Iris pigment epithelial cell (primary cell): ENCODE data around the gene ARHGAP26.
A peak's percentile ranks its signal among the peaks of the same experiment; 100 is the strongest.

Experiments
- DNase-seq: peaks from one replicate; pipeline ENCODE4 v3.0.0-alpha.2; 2011; ENCODE audit warnings: low read depth

The ARHGAP26 gene

DNA sequence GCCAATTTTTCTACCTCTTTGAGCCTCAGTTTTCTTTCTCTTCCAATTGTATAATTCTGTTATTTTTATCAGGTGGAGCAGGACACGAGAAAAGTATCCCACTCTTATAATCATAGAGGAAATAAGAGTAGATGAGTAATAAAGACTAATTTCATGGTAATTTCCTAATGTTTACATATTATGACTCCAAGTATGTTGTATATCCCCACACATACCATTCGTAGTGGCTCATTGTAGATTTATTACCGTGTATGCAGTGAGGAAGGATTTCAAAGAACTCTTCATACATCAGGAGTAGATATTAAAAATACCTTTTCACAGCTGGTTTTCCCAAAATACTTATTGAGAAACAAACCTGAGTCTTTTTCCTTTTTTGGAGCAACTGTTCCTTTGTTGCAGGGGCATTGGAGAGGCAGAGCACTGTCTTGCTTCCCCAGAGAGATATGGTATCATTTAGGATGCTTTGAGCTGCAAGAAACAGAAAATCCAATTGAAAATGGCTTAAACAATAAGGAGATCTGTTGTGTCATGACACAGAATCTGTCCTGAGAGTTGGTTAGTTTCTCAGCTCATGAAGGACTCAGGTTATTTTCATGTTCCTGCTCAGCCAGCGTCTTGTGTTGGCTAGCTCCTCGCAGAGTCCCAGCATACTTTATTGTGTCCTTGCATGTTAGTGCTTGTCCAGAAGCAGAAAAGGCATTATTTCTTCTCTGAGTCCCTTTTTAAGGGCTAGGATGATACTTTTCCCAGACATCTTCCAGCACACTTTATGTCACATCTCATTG is 291.2 kb downstream of the ARHGAP26 start:
- peak; percentile 89 for DNase-seq

DNA sequence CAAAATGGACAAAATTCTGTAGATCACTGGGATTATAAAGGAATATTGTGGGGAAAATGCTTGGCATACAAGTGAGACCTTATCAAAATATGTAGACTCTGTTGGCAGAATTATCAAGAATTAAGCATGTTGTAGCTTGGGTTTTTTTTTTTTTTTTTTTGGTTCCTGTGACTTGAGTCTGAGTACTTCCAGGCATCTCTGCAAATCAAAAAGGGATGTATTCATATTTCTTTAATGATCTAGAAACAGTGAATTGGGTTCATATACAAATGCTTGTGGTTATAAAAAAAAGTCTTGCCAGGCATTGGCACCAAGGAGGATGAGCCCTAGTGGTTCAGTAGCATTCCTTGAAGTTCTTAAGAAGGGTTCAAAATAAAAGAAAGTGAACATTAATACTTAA is 292.2 kb downstream of the ARHGAP26 start:
- no peak for DNase-seq

DNA sequence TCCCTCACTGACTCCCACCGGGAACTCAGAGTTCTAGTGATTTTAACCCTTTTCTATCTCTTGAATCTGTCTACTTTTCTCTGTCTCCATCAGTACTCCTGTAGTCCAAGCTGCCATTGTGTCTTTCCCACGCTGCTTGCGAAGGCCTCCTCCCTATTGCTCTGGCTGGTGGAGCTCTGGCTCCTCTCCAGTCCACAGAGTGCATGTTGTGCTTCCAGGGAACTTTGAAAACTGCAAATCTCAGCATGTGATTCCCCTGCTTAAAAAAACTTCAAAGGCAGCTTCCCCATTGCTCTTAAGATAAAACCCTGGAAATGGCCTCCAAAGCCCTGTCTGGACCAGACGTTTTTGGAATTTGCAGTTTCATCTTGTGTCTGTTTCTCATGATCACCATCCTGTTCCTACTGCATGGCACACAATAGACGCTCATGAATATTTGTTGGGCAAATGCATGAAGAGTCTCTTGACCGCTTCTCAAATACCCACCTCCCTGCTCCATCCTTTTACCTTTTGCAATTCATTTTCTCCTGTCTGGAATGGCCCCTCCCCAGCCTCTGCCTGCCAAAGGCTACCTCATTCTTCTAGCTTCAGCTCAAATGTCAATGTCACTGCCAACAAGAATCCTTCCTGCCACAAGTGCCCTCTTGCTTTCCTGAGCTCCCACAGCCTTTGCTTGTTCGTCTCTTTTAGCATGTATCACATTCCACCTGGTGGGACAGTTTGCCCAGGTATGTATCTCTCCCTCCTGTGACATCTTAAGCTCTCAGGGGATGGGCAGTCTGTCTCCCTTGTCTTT is 293.2 kb downstream of the ARHGAP26 start:
- DNase-seq, result no peak

DNA sequence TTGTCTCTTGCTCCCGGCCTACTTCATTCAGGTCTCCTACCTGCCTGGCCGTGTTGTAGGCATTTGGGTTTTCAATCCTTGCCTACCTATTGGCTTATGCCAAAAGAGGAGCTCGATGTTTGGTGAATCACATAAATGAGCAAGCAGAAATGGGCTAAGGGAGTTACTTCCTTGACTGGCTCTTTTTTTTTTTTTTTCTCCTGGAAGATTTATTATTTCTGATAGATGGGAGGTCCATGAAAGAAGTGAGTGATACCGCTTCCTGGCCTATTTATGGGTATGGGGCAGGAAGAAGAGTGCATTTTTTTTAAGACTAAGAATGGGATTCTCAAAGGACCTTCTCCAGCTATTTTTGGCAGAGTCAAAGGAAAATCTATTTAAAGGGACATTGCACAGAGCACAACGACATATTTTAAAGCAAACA is 294.1 kb downstream of the ARHGAP26 start:
- no peak for DNase-seq

DNA sequence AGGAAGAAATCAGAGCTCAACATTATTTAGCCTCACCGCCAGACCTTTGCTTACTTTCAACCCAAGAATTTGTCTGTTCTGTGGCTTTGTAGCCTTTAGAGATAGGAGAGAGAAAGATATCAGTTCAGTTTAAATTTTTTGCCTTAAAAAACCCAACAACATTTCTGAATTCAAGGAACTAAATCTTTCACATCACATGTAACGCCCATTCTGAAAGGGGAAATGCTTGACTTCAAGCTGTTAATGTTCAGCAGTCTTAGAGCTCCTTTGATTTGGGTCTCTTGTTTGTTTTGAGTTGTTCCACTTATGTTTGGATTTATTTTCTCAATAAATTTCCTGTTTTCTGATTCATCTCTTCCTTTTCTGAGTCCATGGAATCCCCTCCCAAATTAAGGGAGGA is 294.5 kb downstream of the ARHGAP26 start:
- DNase-seq, result no peak

DNA sequence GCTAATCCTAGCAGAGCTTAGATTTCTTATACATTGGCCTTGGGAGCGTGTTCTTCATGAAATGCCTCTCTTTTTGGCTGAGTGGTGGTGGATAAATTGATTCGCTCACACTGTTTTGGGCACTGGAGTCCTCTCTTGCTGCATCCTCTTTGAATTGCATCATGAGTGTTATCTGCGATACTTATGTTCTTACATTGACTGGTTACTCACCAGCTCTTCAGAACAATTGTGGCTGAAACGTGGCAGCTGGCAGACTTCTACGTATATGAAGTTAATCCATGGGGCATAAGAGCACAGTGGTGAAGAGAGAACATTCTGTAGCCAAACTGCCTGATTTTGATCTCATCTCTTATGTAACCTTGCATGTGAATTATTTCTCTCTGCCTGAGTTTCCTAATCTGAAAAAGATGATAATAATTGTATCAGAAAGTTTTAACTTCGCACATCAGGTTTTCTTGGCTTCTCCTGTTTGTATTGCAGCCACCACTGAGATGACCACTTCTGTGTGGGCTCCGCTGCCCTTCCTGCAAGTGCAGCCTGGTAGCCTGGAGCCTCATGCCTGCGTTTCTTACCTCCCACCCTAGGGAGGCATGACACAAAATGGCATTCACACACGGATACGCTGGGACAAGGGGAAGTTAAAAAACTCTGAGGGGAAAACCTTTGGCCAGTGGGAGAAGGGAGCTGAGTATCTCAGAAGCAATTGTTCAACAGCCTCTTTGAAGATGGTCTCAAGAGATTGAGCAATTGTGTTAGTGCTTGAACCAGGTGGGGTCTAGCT is 295.2 kb downstream of the ARHGAP26 start:
- peak; percentile 94 for DNase-seq

DNA sequence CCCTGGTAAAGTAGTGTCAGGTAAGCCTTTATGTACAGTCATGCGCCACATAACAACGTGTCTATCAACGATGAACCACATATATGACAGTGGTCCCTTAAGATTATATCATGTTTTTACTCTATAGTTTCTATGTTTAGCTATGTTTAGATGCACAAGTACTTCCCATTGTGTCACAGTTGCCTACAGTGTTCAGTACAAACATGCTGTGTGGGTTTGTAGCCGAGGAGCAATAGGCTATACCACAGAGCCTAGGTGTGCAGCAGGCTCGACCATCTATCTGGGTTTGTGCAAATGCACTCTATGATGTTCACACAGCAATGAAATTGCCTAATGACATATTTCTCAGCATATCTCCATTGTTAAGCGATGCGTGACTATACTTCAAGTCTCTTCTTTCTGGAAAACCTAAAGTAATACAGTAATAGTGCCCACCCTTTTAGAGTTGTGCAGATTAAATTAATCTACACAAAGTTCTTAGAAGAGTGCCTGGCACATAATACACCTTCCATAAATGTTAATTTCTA is 295.9 kb downstream of the ARHGAP26 start:
- DNase-seq, result no peak

DNA sequence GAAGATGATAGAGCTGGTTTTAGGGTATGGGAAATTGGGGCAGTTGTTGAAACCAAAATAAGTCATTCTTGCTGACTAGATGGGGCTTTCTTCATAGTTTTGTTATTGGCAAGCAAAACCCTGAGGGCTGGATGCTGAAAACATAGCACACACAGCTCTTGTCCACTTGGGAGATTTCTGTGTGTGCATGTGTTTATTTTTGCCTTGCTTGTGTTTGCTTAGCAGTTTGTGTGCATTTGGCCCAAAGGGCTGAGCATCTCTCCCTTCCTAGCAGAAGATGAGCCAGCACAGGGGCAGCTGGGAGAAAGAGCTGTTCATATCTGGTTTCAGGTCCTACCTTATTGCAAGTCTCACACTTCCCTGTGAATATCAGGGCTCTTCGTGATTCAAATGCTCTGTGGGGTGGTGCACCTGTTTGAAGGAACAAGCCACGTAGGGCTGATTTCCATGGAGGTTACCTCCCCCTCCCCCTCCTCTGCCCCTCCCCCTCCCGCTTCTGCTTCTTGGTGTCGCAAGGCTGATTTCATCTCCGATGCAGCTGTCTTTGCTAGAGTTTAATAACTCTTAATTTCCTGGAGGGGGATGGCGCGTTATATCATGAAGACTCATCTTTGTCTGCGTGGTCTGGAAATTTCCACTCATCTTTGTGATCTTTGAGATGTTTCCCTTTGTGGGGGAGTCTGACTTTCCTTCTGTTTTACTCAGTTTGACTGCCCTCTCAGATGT is 296.5 kb downstream of the ARHGAP26 start:
- peak; percentile 52 for DNase-seq

DNA sequence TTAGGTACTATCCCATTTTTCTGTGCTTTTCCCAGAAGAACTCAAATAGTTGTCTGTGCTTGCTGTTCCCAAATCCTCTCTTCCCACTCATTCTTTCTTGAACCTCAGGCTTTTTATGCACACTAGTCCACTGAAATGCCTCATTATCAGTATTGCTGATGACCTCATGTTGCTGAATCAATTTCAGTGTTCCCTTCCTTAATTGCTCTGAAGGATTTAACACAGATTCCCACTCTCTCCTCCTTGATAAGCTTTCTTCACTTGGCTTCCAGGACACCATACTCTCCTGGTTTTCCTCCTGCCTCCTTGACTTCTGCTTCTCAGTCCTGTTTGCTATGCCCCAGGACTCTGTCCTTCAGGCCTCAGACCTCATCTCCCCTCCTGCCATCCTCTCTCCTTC is 298.5 kb downstream of the ARHGAP26 start:
- no peak for DNase-seq

DNA sequence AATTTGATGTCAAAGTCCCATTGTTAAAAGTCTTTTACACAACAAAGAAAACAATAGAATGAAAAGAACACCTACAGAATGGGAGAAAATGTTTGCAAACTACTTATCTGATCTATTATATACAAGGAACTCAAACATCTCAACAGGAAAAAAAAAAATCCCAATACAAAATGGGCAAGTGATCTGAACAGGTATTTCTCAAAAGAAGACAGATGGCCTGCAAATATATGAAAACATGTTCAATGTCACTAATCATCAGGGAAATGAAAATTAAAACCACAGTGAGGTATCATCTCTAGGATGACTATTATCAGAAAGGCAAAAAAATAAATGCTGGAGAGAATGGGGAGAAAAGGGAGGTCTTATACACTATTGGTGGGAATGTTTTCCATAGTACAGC is 301.8 kb downstream of the ARHGAP26 start:
- no peak for DNase-seq

DNA sequence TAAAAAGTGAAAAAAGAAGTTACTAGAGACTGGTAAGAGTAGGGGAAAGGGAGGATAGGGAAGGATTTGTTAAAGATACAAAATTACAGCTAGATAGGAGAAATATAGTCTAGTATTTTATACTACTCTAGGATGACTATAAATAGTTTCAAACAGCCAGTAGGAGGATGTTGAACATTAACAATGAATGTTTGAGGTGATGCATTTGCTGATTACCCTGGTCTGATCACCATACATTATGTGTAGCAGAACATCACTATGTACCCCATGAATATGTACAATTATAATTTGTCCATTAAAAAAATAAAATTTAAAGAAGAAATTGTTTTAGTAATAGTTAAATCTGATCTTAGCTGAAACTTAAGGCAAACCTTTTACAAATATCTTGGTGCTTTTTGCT is 302.6 kb downstream of the ARHGAP26 start:
- no peak for DNase-seq

DNA sequence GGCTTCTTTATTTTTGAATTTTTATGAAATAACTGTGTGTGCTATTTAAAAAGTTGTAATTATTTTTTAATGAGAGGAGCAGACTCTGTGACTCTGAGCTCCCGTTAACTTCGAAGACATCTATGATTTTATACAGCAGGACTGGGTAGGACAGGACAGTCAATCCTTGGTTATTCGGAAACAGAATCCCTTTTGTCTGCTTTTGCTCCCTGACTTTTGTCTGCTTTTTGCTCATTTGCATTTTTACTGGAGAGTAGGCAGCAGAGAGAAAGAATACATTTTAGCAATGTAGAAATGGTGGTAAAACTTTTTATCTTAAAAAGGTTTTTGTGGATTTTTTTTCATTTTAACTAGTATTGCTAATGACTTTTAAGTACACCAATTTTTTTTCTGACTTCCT is 303.6 kb downstream of the ARHGAP26 start:
- DNase-seq, result no peak

DNA sequence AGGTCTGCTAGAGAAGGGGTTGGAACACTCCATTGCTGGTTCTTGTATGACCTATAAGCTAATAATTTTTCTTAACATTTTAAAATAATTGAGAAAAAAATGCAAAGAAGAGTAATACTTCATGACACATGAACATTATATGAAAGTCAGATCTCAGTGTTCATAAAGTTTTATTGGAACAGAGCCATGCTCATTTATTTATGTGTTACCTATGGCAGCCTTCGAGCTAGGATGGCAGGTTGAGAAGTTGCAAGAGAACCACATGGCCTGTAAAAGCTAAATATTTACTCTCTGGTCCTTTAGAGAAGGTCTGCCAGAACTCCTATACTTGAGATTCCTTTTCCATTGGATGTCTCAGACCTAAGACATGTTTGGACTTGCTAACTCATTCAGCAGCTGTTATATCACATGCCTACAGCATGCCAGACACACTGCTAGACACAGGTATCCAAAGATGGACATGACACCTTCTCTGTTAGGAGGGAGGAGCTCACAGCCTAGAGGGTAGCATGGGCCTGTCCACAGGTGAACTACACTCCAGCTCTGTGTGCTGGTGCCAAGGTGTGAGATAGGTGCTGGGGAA is 304.3 kb downstream of the ARHGAP26 start:
- peak; percentile 16 for DNase-seq

DNA sequence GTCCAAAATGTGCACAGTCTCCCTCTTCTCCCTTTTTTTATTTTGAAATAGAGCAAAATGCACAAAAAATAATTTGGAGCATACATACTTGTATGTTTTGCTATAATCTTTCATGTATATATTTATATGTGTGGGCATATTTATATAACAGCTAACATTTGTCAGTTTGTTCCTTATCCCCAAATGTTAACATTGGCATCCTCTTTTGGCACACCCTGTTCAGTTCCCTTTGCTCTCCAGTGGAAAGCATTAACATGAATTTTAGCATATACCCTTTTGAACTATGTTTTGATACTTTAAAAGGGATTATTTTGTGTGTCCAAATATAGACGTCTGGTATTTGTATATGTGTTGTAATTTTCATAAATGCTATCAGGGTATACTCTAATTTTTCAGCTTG is 306.2 kb downstream of the ARHGAP26 start:
- DNase-seq, result no peak

DNA sequence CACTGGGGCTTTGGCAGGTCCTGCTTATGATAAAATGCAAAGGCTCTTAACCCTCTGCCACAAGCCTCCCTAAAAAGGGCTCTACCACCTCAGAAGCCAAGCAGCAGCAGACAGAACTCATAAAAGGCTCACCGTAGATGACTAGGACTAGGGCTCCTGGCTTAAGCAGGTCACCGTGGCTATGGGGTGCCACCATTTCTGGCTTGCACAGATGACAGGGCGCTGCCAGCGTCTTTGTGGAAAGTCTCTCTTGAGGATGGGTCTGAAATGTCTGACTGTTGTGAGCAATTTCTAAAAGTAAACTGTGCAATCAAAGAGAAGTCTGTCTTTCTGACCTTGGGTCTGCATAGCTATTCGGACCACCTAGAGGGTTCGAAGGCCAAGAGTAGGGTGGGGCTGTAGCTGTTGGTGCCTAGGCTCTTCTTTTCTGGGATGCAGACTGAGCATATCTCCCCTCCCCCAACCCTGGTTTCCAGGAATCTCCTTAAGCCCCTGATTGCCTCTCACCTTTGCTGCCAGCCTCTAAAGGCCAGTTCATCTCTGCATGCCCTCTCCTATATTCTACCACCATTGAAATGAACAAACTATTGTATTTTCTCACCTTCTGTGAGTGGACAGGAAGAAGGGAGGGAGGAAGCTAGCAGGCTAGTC is 307.4 kb downstream of the ARHGAP26 start:
- DNase-seq, result no peak

DNA sequence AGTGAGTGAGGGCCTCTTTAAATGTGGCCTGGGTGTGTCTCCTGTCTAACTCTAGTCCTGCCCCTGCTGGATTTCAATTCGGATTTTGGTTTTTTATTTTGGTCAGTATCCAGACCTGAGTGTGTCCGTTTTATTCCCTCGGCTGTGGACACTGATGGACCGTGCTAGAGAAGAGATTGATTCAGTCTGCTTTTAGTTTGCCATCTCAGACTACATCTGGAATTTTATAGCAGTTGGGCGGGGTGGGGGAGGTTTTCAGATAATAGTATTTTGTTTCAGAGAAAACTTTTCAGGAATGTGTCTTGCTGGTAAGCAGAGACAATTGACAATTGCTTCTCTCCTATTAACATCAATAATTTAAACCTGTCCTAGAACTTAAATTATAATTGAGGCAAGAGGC is 308.1 kb downstream of the ARHGAP26 start:
- DNase-seq, result no peak

DNA sequence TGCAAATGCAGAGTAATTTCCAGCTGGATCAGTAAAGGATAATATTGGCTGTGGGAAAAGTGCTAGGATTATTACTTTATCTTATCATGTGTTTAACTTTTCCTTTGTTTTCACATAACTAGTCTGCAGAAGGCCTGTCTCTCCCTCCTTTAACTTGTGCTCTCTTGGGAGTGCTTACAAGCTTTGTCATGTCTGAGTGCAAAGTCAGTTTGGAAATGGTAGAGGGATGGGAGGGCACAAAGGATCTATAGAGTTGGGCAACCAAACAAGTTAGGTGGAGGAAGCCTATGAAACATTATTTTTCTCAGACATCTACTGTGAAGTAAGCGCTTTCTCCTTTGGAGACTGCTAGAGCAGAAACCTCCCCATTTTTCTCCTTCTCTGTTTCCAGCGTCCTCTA is 308.8 kb downstream of the ARHGAP26 start:
- no peak for DNase-seq

DNA sequence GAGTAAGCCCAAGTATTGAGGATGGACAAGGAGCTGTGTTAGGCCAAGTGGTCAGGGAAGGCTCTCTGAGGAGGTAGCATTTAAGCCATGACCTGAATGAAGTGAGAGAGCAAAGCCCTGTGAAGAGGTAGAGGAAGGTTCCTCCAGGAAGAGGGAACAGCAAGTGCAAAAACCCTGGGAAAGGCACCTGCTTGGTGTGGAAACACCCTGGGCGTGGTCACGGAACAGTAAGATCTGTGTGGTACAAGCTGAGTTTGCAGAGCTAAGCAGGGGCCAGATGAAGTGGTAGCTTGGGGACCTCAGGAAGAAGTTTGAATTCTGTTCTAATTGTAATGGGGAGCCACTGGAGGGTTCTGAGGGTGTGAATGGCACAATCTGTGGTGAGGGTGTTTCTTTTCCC is 310.2 kb downstream of the ARHGAP26 start:
- no peak for DNase-seq

DNA sequence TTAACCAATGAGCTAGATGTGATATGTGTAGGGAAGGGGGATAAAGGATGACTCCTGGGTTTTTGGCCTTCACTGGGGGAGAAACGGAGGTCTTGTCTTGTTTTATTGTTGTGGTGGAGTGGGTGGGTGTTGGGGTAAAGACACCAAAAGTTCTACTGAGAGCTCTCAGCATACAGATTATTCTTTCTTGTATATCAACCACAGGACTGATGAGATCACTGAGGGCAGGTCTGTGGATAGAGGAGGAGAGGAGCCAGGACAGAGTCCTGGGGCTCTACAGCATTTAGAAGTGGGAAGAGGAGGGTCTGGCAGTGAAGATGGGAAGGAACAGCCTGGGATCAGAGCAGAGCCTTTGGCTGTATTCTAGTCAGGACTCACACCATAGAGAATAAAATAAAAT is 310.8 kb downstream of the ARHGAP26 start:
- DNase-seq, result no peak

DNA sequence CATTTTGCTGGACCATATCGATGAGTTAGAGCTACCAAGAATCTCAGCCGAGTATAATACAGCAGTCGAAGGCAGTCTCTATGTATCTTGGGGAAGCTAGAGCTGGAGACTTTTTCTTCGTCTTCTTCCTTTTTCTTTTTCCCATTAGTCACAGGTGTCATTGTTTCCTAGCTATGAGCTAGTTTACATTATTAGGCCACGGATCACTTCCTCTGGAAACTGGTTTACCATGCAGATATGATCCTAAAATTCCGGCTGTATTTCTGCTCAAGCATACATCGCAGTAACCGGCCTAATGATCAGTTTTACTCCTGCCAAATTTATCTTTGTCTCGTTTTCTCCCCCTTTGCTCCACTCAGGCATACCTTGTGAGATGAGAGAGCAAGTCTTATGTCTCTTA is 312.8 kb downstream of the ARHGAP26 start:
- DNase-seq, result no peak

DNA sequence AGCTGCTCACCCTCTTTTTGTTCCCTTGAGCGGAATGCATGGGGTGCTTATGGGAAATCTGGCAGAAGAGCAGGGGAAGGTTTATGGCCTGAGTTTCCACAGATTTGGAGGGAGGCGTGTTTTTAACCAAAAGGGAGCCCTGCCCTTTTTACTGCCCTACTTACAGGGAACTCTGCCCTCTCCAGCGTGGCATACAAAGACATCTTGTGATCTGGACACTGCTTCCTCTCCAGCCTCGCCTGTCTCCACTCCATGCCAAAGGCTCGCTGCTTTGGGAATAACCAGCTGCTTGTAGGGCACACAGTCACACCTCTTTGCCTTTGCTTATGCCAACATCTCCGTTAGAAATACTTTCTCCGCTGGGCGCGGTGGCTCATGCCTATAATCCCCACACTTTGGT is 314.2 kb downstream of the ARHGAP26 start:
- no peak for DNase-seq
